Psoas muscle (tissue), 8 donors: ENCODE results near the gene CBFB. TPM values are rescaled to one million over a fixed set of nuclear protein-coding genes. Genes with fewer than 3 reads are reported as not detected.
A peak's percentile ranks its signal among the peaks of the same experiment; 100 is the strongest.

Source experiments
- ATAC-seq, 4 donors: fragments of 200-7000 bp; cut with Tn5 transposase; one replicate each; pipeline ENCODE4 v1.9.1; 2020; ENCODE audit warnings: moderate library complexity in 3 of 4, mild to moderate bottlenecking in 2 of 4
- DNase-seq, 2 donors: peaks; one replicate each; pipeline ENCODE4 v3.0.0-alpha.2; 2020
- H3K27ac ChIP-seq: fragments of 200-600 bp; one replicate; pipeline ENCODE4 v1.8.0; 2022
- H3K27me3 ChIP-seq, 3 donors: fragments of 200-600 bp in 1 of 3; one replicate each; pipeline versions ENCODE4 v1.6.1 to v1.8.0; 2013 to 2022; ENCODE audit warnings: low read length in 2 of 3, mild to moderate bottlenecking in 2 of 3, moderate library complexity in 1 of 3; ENCODE audit not compliant: insufficient read depth in 3 of 3
- H3K36me3 ChIP-seq, 2 donors: fragments of 200-600 bp in 1 of 2; one replicate each; pipeline versions ENCODE4 v1.6.1 to v1.8.0; 2013 to 2022; ENCODE audit warnings: low read depth in 1 of 2, mild to moderate bottlenecking in 1 of 2, moderate library complexity in 1 of 2; ENCODE audit not compliant: insufficient read depth in 1 of 2
- H3K4me1 ChIP-seq: fragments of 200-600 bp; one replicate; pipeline ENCODE4 v1.8.0; 2022
- H3K4me3 ChIP-seq: fragments of 200-600 bp; one replicate; pipeline ENCODE4 v1.8.0; 2022; ENCODE audit warnings: mild to moderate bottlenecking
- H3K9me3 ChIP-seq: fragments of 200-600 bp; one replicate; pipeline ENCODE4 v1.8.0; 2022
- CTCF ChIP-seq: fragments of 200-600 bp; IDR thresholded peaks from one replicate; pipeline ENCODE4 v1.8.0; 2022; ENCODE audit warnings: antibody characterized with exemption
- WGBS, 3 donors: extraction: QIAGEN DNeasy Blood & Tissue Kit; methylation state at CpG; one replicate each; pipeline versions ENCODE4 v1.1.6 to v1.1.7; 2013; 5-methylcytosine and 5-hydroxymethylcytosine counted together
- intact Hi-C, 2 donors: fragments of 100-400 bp; cut with DNase I; formaldehyde crosslinking; loops; one replicate each; pipeline versions ENCODE4 v1.11.0 to v1.14.2; 2022
- polyA plus RNA-seq, 3 donors: library from polyadenylated mRNA; stranded (reverse); fragments of 200-250 nt; gene quantifications; one replicate each; pipeline ENCODE4 v1.2.3, GENCODE V29; 2013
- total RNA-seq, 4 donors: library from RNA; stranded (reverse); fragmentation: NEBNext Ultra II Directional in 2 of 4; extraction: Animal tissue kit (Norgen Biotek cat#: 25700) in 2 of 4; gene quantifications; one replicate each; pipeline versions ENCODE4 v1.2.1 to v1.2.4, GENCODE V29; 2021 to 2023
- donor health status: healthy with polysubstance abuse.
- donor health status: DM: no; HTN: no; CAD: no; lungs with moderate emphysema.
- donor health status: Bipolar disorder and iron deficiency.
- donor health status: healthy.
- donor health status: DM: yes; HTN: yes; CAD: no.
- donor health status: DM: no; HTN: no; CAD: no.
- donor health status: DM: no; HTN: no; CAD: no.
- donor health status: DM: yes; HTN: yes; CAD: no.

Gene CBFB
- total and polyA plus RNA-seq, 7 donors = 24.3 to 66.1 (median 51.4) TPM

GRCh38 chr16:67149276-67150046 is 120.5 kb downstream of the CBFB start:
- peak overlapping the region; percentile 68 for H3K4me3 ChIP-seq
- TF ChIP-seq CTCF = no peak
- peaks cover 0 to 17% (median 0%) of the 10 kb centered on the region in 3 donors for H3K27me3 ChIP-seq
- H3K27ac ChIP-seq = no peak overlapping the region
- DNase-seq (no peak), ATAC-seq (no peak)
- no peaks in the 10 kb centered on the region for H3K9me3 ChIP-seq
- 63 to 68% (median 66%) methylated on average over 77 of the region's 77 CpGs for WGBS, 3 donors
- H3K36me3 ChIP-seq = peaks cover 9 to 49% of the 10 kb centered on the region in 2 donors
- peaks cover 2% of the 10 kb centered on the region for H3K4me1 ChIP-seq
- intact Hi-C loops = no loop called here

- DNase-seq (peak; percentile 59 to 71), ATAC-seq (peak; percentile 16 to 58 (median 52))
- Histone ChIP-seq H3K4me1 (peaks cover 2% of the 10 kb centered on the region), H3K27ac (peak overlapping the region; percentile 42), H3K27me3 (peaks cover 0 to 17% (median 0%) of the 10 kb centered on the region in 3 donors), H3K4me3 (peak overlapping the region; percentile 68), H3K9me3 (no peaks in the 10 kb centered on the region), H3K36me3 (peaks cover 9 to 41% of the 10 kb centered on the region in 2 donors)
- 5 to 10% (median 10%) methylated on average over 47 to 94 of the region's 94 CpGs for WGBS, 3 donors
- no peak for TF ChIP-seq CTCF
- intact Hi-C loops = no loop called here
These were observed 121.3 kb downstream of the CBFB start for GRCh38 chr16:67150047-67150832.

Other genes with a start within 250 kb of the CBFB start
- gene TERB1, start 227.6 kb upstream of the CBFB start, total RNA-seq = under 1 TPM in 1 of 4 donors, not detected in 3; 0.26 TPM
- gene TERB1, start 227.6 kb upstream of the CBFB start, polyA plus RNA-seq = not detected
- gene NAE1, start 198.2 kb upstream of the CBFB start, total RNA-seq = 10 to 100 TPM; 23.8 to 34.4 (median 30.8) TPM
- 10 to 100 TPM; 22.7 to 46.1 (median 33.0) TPM for gene NAE1, start 198.2 kb upstream of the CBFB start, polyA plus RNA-seq
- not detected for gene CA7, start 184.7 kb upstream of the CBFB start, total RNA-seq
- under 1 TPM in 1 of 3 donors, not detected in 2; 0.05 TPM for gene CA7, start 184.7 kb upstream of the CBFB start, polyA plus RNA-seq
- gene PDP2, start 148.6 kb upstream of the CBFB start, total RNA-seq = 1 to 10 TPM; 3.0 to 5.2 (median 4.3) TPM
- gene PDP2, start 148.6 kb upstream of the CBFB start, polyA plus RNA-seq = 1 to 10 TPM; 1.0 to 2.5 (median 2.0) TPM
- 1 to 10 TPM in 1 of 4 donors, under 1 TPM in 1, not detected in 2; 0.53 to 3.3 TPM for gene CDH16, start 110.3 kb upstream of the CBFB start, total RNA-seq
- gene CDH16, start 110.3 kb upstream of the CBFB start, polyA plus RNA-seq = under 1 TPM; 0.65 to 0.78 (median 0.75) TPM
- gene RRAD, start 103.6 kb upstream of the CBFB start, total RNA-seq = 1,000 to 10,000 TPM in 1 of 4 donors, 100 to 1,000 TPM in 3; 164 to 2,869 (median 749) TPM
- 100 to 1,000 TPM; 168 to 304 (median 293) TPM for gene RRAD, start 103.6 kb upstream of the CBFB start, polyA plus RNA-seq
- 100 to 1,000 TPM; 145 to 346 (median 248) TPM for gene CIAO2B, start 94.7 kb upstream of the CBFB start, total RNA-seq
- 100 to 1,000 TPM; 431 to 818 (median 460) TPM for gene CIAO2B, start 94.7 kb upstream of the CBFB start, polyA plus RNA-seq
- gene CES2, start 93.6 kb upstream of the CBFB start, total RNA-seq = 10 to 100 TPM; 22.7 to 92.8 (median 57.6) TPM
- 10 to 100 TPM; 12.8 to 22.4 (median 21.6) TPM for gene CES2, start 93.6 kb upstream of the CBFB start, polyA plus RNA-seq
- gene CES3, start 67.9 kb upstream of the CBFB start, total RNA-seq = 10 to 100 TPM in 3 of 4 donors, 1 to 10 TPM in 1; 9.7 to 15.2 (median 13.5) TPM
- gene CES3, start 67.9 kb upstream of the CBFB start, polyA plus RNA-seq = 1 to 10 TPM in 2 of 3 donors, under 1 TPM in 1; 0.48 to 8.7 (median 8.5) TPM
- gene CES4A, start 40.6 kb upstream of the CBFB start, total RNA-seq = 10 to 100 TPM in 2 of 4 donors, 1 to 10 TPM in 2; 6.0 to 41.3 (median 10.4) TPM
- 1 to 10 TPM; 4.2 to 5.5 (median 4.4) TPM for gene CES4A, start 40.6 kb upstream of the CBFB start, polyA plus RNA-seq
- gene PHAF1, start 80.8 kb downstream of the CBFB start, total RNA-seq = 10 to 100 TPM; 12.2 to 19.5 (median 15.5) TPM
- 10 to 100 TPM; 12.3 to 60.4 (median 12.4) TPM for gene PHAF1, start 80.8 kb downstream of the CBFB start, polyA plus RNA-seq
- gene B3GNT9, start 121.8 kb downstream of the CBFB start, total RNA-seq = 1 to 10 TPM in 3 of 4 donors, under 1 TPM in 1; 0.69 to 4.1 (median 2.3) TPM
- 1 to 10 TPM in 1 of 3 donors, under 1 TPM in 2; 0.75 to 1.8 (median 0.86) TPM for gene B3GNT9, start 121.8 kb downstream of the CBFB start, polyA plus RNA-seq
- 1 to 10 TPM; 3.9 to 6.7 (median 5.9) TPM for gene TRADD, start 130.8 kb downstream of the CBFB start, total RNA-seq
- gene TRADD, start 130.8 kb downstream of the CBFB start, polyA plus RNA-seq = 10 to 100 TPM in 2 of 3 donors, 1 to 10 TPM in 1; 7.4 to 14.2 (median 10.7) TPM
- 1 to 10 TPM; 4.5 to 8.6 (median 5.9) TPM for gene FBXL8, start 130.8 kb downstream of the CBFB start, total RNA-seq
- 1 to 10 TPM; 5.1 to 8.0 (median 5.9) TPM for gene FBXL8, start 130.8 kb downstream of the CBFB start, polyA plus RNA-seq
- 10 to 100 TPM; 44.3 to 97.3 (median 57.6) TPM for gene HSF4, start 135.6 kb downstream of the CBFB start, total RNA-seq
- 10 to 100 TPM; 15.1 to 47.8 (median 47.4) TPM for gene HSF4, start 135.6 kb downstream of the CBFB start, polyA plus RNA-seq
- 100 to 1,000 TPM in 2 of 4 donors, 10 to 100 TPM in 2; 53.6 to 114 (median 88.0) TPM for gene NOL3, start 141.4 kb downstream of the CBFB start, total RNA-seq
- gene NOL3, start 141.4 kb downstream of the CBFB start, polyA plus RNA-seq = 100 to 1,000 TPM in 1 of 3 donors, 10 to 100 TPM in 2; 90.6 to 133 (median 93.9) TPM
- gene MATCAP1, start 154.8 kb downstream of the CBFB start, total RNA-seq = 1 to 10 TPM; 5.9 to 8.0 (median 6.6) TPM
- gene MATCAP1, start 154.8 kb downstream of the CBFB start, polyA plus RNA-seq = 1 to 10 TPM; 4.2 to 9.7 (median 4.5) TPM
- 1 to 10 TPM in 3 of 4 donors, under 1 TPM in 1; 0.91 to 1.9 (median 1.2) TPM for gene EXOC3L1, start 161.0 kb downstream of the CBFB start, total RNA-seq
- 1 to 10 TPM in 1 of 3 donors, under 1 TPM in 2; 0.84 to 3.4 (median 0.97) TPM for gene EXOC3L1, start 161.0 kb downstream of the CBFB start, polyA plus RNA-seq
- gene E2F4, start 163.0 kb downstream of the CBFB start, total RNA-seq = 10 to 100 TPM; 22.6 to 56.2 (median 45.9) TPM
- gene E2F4, start 163.0 kb downstream of the CBFB start, polyA plus RNA-seq = 100 to 1,000 TPM in 1 of 3 donors, 10 to 100 TPM in 2; 45.0 to 106 (median 67.3) TPM
- gene ELMO3, start 170.0 kb downstream of the CBFB start, total RNA-seq = under 1 TPM; 0.26 to 0.79 (median 0.42) TPM
- under 1 TPM; 0.35 to 0.82 (median 0.53) TPM for gene ELMO3, start 170.0 kb downstream of the CBFB start, polyA plus RNA-seq
- 10 to 100 TPM; 10.1 to 32.7 (median 20.5) TPM for gene TMEM208, start 198.0 kb downstream of the CBFB start, total RNA-seq
- 100 to 1,000 TPM in 1 of 3 donors, 10 to 100 TPM in 2; 64.3 to 111 (median 91.9) TPM for gene TMEM208, start 198.0 kb downstream of the CBFB start, polyA plus RNA-seq
- gene FHOD1, start 218.3 kb downstream of the CBFB start, total RNA-seq = 100 to 1,000 TPM in 3 of 4 donors, 10 to 100 TPM in 1; 61.5 to 154 (median 124) TPM
- gene FHOD1, start 218.3 kb downstream of the CBFB start, polyA plus RNA-seq = 10 to 100 TPM; 16.9 to 48.7 (median 27.2) TPM
- 1 to 10 TPM in 3 of 4 donors, under 1 TPM in 1; 0.59 to 1.7 (median 1.4) TPM for gene SLC9A5, start 219.8 kb downstream of the CBFB start, total RNA-seq
- gene SLC9A5, start 219.8 kb downstream of the CBFB start, polyA plus RNA-seq = 1 to 10 TPM in 1 of 3 donors, under 1 TPM in 2; 0.52 to 1.1 (median 0.91) TPM